Prostate gland (tissue), 2 donors: Measurements from ENCODE around the gene UVSSA.
"Not testable (repeated sequence)": the region's sequence is repeated elsewhere in the genome, so short reads cannot be mapped to it uniquely, and the experiment has no call there.

Source experiments
- POLR2AphosphoS5 ChIP-seq: sonication (generic); formaldehyde crosslinking; IDR thresholded peaks from one replicate; pipeline ENCODE4 v1.6.1; 2017; ENCODE audit warnings: antibody characterized with exemption
- TF ChIP-seq, protein P1 (sequence below), 4 experiments: fragments of 200-600 bp in 2 of 4; fragments of 450-650 bp in 2 of 4; sonication (generic) in 2 of 4; IDR thresholded peaks; 1 replicate in 3 of 4; 2 replicates in 1 of 4; pipeline ENCODE4 v1.5.1; 2016 to 2019; ENCODE audit warnings: antibody characterized with exemption in 4 of 4, mild to moderate bottlenecking in 2 of 4, moderate library complexity in 2 of 4

DNA sequence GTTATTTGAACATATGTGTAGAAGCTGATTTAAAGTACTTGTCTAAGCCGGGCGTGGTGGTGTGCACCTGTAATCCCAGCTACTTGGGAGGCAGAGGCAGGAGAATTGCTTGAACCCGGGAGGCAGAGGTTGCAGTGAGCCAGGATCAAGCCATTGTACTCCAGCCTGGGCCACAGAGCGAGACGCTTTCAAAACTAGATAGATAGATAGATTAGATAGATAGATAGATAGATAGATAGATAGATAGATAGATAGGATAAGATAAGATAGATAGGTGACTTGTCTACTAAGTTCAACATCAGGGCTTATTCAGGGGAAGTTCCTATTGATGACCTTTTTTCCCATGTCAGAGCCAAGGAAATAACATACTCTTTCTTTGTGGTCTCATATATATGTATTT is 46.4 kb downstream of the UVSSA start:
- TF ChIP-seq POLR2AphosphoS5, result not testable (repeated sequence)
- TF ChIP-seq, protein P1, sequence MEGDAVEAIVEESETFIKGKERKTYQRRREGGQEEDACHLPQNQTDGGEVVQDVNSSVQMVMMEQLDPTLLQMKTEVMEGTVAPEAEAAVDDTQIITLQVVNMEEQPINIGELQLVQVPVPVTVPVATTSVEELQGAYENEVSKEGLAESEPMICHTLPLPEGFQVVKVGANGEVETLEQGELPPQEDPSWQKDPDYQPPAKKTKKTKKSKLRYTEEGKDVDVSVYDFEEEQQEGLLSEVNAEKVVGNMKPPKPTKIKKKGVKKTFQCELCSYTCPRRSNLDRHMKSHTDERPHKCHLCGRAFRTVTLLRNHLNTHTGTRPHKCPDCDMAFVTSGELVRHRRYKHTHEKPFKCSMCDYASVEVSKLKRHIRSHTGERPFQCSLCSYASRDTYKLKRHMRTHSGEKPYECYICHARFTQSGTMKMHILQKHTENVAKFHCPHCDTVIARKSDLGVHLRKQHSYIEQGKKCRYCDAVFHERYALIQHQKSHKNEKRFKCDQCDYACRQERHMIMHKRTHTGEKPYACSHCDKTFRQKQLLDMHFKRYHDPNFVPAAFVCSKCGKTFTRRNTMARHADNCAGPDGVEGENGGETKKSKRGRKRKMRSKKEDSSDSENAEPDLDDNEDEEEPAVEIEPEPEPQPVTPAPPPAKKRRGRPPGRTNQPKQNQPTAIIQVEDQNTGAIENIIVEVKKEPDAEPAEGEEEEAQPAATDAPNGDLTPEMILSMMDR (IDR thresholded peaks at IDR 0.05), result not testable (repeated sequence)
